Uterus (tissue), 4 donors: ENCODE measurements around the gene NFX1. TPM values are rescaled to one million over a fixed set of nuclear protein-coding genes. Genes with fewer than 3 reads are reported as not detected.

Experiments
- DNase-seq, 2 donors: peaks; one replicate each; pipeline ENCODE4 v3.0.0-alpha.2; 2019 to 2020
- H3K27ac ChIP-seq, 2 donors: fragments of 200-600 bp; sonication (generic); 1 replicate in 1 of 2; 2 replicates in 1 of 2; pipeline ENCODE4 v1.5.1; 2016 to 2018
- H3K27me3 ChIP-seq, 2 donors: fragments of 200-600 bp; sonication (generic); one replicate each; pipeline ENCODE4 v1.5.1; 2018 to 2019; ENCODE audit warnings: control low read depth in 1 of 2
- H3K36me3 ChIP-seq, 2 donors: fragments of 200-600 bp; sonication (generic); one replicate each; pipeline ENCODE4 v1.5.1; 2019; ENCODE audit warnings: control low read depth in 1 of 2
- H3K4me1 ChIP-seq, 2 donors: fragments of 200-600 bp; sonication (generic); one replicate each; pipeline ENCODE4 v1.5.1; 2018 to 2019; ENCODE audit warnings: control low read depth in 1 of 2
- H3K4me3 ChIP-seq, 2 donors: fragments of 200-600 bp; sonication (generic); 1 replicate in 1 of 2; 2 replicates in 1 of 2; pipeline ENCODE4 v1.5.1; 2018 to 2019; ENCODE audit warnings: mild to moderate bottlenecking in 1 of 2
- H3K9me3 ChIP-seq, 2 donors: fragments of 200-600 bp; sonication (generic); one replicate each; pipeline ENCODE4 v1.5.1; 2019; ENCODE audit warnings: control low read depth in 1 of 2
- CTCF ChIP-seq, 4 experiments: fragments of 200-600 bp in 2 of 4; fragments of 450-650 bp in 2 of 4; sonication (generic) in 2 of 4; IDR thresholded peaks; one replicate each; pipeline ENCODE4 v1.5.1; 2016 to 2019; ENCODE audit warnings: antibody characterized with exemption in 4 of 4, mild to moderate bottlenecking in 2 of 4, moderate library complexity in 1 of 4
- POLR2A ChIP-seq, 2 donors: fragments of 450-650 bp; IDR thresholded peaks; one replicate each; pipeline ENCODE4 v1.6.1; 2016; ENCODE audit warnings: antibody characterized with exemption in 2 of 2, mild to moderate bottlenecking in 1 of 2, moderate library complexity in 1 of 2
- intact Hi-C: fragments of 100-400 bp; cut with DNase I; formaldehyde crosslinking; loops from one replicate; pipeline ENCODE4 v1.15.1; 2023; ENCODE audit warnings: low total_unique reads
- total RNA-seq, 4 donors: library from RNA; depleted of rRNA in 3 of 4; stranded (reverse); fragments of >200 nt in 3 of 4; gene quantifications; one replicate each; pipeline versions ENCODE4 v1.1.0 to v1.2.4, GENCODE V29; 2014 to 2023
- donor health status: DM: yes; HTN: yes; CAD: no.

Gene NFX1
- total RNA-seq, 4 donors from 2014 or later, result 18.5 to 52.9 (median 27.9) TPM

- H3K27ac ChIP-seq, result no peak overlapping the region
- no peaks in the 10 kb centered on the region for H3K9me3 ChIP-seq
- intact Hi-C loops, result no loop called here
- no peak for DNase-seq
- no peaks in the 10 kb centered on the region for H3K36me3 ChIP-seq
- H3K27me3 ChIP-seq, result no peaks in the 10 kb centered on the region
- no peak overlapping the region for H3K4me3 ChIP-seq
- peaks cover 9 to 13% of the 10 kb centered on the region in 2 donors for H3K4me1 ChIP-seq
- TF ChIP-seq CTCF (IDR thresholded peaks at IDR 0.05) (no peak), POLR2A (IDR thresholded peaks at IDR 0.05) (no peak)
Observed at GRCh38 chr9:33267151-33267767, 23.1 kb upstream of the NFX1 start.

GRCh38 chr9:33270146-33270545 is 20.2 kb upstream of the NFX1 start:
- peaks cover 8 to 9% of the 10 kb centered on the region in 2 donors for H3K4me1 ChIP-seq
- no peak for DNase-seq
- H3K27ac ChIP-seq, result no peak overlapping the region
- intact Hi-C loops, result no loop called here
- H3K27me3 ChIP-seq, result no peaks in the 10 kb centered on the region
- no peaks in the 10 kb centered on the region for H3K36me3 ChIP-seq
- no peak overlapping the region for H3K4me3 ChIP-seq
- TF ChIP-seq POLR2A (IDR thresholded peaks at IDR 0.05), result no peak
- TF ChIP-seq CTCF (IDR thresholded peaks at IDR 0.05), result no peak
- no peaks in the 10 kb centered on the region for H3K9me3 ChIP-seq

- no peak for DNase-seq
- no peak for TF ChIP-seq POLR2A (IDR thresholded peaks at IDR 0.05)
- no peak for TF ChIP-seq CTCF (IDR thresholded peaks at IDR 0.05)
- intact Hi-C loops, result no loop called here
- no peak overlapping the region for H3K27ac ChIP-seq
- H3K4me3 ChIP-seq, result no peak overlapping the region
- no peaks in the 10 kb centered on the region for H3K36me3 ChIP-seq
- H3K27me3 ChIP-seq, result no peaks in the 10 kb centered on the region
- no peaks in the 10 kb centered on the region for H3K4me1 ChIP-seq
- H3K9me3 ChIP-seq, result no peaks in the 10 kb centered on the region
Observed at GRCh38 chr9:33272061-33272460, 18.3 kb upstream of the NFX1 start.

- Histone ChIP-seq H3K4me3 (no peak overlapping the region), H3K4me1 (no peaks in the 10 kb centered on the region), H3K9me3 (no peaks in the 10 kb centered on the region), H3K27ac (no peak overlapping the region), H3K27me3 (no peaks in the 10 kb centered on the region), H3K36me3 (no peaks in the 10 kb centered on the region)
- intact Hi-C loops, result no loop called here
- TF ChIP-seq POLR2A (IDR thresholded peaks at IDR 0.05), result no peak
- no peak for DNase-seq
Observed at GRCh38 chr9:33273266-33273971, 16.9 kb upstream of the NFX1 start.

GRCh38 chr9:33273972-33274328 is 16.4 kb upstream of the NFX1 start:
- no peaks in the 10 kb centered on the region for H3K9me3 ChIP-seq
- no peak overlapping the region for H3K4me3 ChIP-seq
- no peaks in the 10 kb centered on the region for H3K4me1 ChIP-seq
- no peak for TF ChIP-seq CTCF (IDR thresholded peaks at IDR 0.05)
- TF ChIP-seq POLR2A (IDR thresholded peaks at IDR 0.05), result no peak
- H3K27me3 ChIP-seq, result no peaks in the 10 kb centered on the region
- DNase-seq, result no peak
- H3K27ac ChIP-seq, result no peak overlapping the region
- intact Hi-C loops, result no loop called here
- H3K36me3 ChIP-seq, result no peaks in the 10 kb centered on the region
